ENCODE results near the gene CLIP4.

The CLIP4 gene

GRCh38 chr2:29227935-29228675 is 112.9 kb downstream of the CLIP4 start:
- no peak overlapping the region for H3K4me3 ChIP-seq (ENCODE audit: low read length)
- DNase-seq (ENCODE audit: low read depth, low spot score) = no peak

DNA sequence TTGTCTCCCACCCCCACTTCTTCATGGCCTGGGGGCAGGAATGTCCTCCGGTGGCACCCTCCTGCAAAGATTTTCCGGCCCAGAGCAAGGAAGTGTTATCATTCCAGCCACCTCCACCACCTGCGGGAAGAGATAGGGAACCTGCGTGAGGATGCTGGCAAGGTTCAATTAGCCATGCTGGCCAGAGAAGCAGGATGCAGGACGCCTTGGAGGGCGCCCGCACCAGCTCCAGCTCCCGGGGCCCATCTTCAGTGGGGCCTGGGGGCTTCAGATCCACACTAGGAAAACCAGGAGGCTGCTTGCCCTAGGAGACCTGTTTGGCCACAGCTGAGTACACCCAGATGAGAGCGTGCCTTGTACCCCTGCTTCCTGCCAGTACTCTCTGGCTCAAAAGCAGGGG is 113.7 kb downstream of the CLIP4 start:
- no peak overlapping the region for H3K4me3 ChIP-seq (ENCODE audit: low read length)
- no peak for DNase-seq (ENCODE audit: low read depth, low spot score)

GRCh38 chr2:29229640-29230039 is 114.4 kb downstream of the CLIP4 start:
- no peak for DNase-seq (ENCODE audit: low read depth, low spot score)
- H3K4me3 ChIP-seq (ENCODE audit: low read length) = no peak overlapping the region

- DNase-seq (ENCODE audit: low read depth, low spot score) = no peak
- H3K4me3 ChIP-seq (ENCODE audit: low read length) = no peak overlapping the region
Observed at GRCh38 chr2:29232041-29232440, 116.8 kb downstream of the CLIP4 start.

DNA sequence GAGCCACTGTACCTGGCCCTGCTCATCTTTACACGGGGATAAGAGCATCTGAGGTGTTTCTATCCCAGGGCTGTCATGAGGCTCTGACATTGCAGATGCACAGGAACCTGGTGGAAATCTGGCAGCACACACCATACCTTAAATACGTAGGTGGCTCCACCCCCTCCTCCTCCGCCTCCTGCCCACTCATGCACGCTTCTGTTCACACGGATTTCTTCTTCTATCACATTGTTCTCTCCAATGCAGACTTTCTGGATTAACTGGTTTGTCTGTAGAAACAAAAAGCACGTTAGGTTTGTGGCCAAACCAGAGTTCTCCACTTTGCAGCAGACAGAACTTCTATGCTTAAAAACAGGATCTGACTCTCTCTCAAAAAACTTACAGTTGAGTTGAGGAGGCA is 118.2 kb downstream of the CLIP4 start:
- DNase-seq (ENCODE audit: low read depth, low spot score) = no peak
- no peak overlapping the region for H3K4me3 ChIP-seq (ENCODE audit: low read length)

GRCh38 chr2:29235411-29235810 is 120.2 kb downstream of the CLIP4 start:
- DNase-seq (ENCODE audit: low read depth, low spot score) = no peak
- no peak overlapping the region for H3K4me3 ChIP-seq (ENCODE audit: low read length)

DNA sequence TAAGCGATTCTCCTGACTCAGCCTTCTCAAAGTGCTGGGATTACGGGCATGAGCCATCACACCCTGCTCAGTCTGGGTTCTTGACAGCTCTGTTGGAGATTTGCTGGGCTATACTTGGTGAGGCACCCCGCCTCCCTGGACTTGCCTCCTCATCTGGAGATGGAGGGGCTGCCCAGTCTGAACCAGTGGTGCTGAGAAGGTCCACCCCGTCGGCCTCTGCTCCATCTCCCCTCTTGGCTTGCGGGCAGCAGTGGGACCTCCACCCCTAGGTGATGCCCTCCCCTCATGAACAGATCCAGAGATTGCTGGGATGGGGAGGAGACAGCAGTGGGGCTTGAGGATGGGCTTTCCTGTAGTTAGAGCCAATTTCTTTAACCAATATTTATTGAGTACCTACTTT is 120.9 kb downstream of the CLIP4 start:
- H3K4me3 ChIP-seq (ENCODE audit: low read length) = no peak overlapping the region

GRCh38 chr2:29238497-29238896 is 123.3 kb downstream of the CLIP4 start:
- DNase-seq (ENCODE audit: low read depth, low spot score) = no peak
- H3K4me3 ChIP-seq (ENCODE audit: low read length) = no peak overlapping the region

More for the DNA sequence above, 120.9 kb downstream of the CLIP4 start:
- no peak for DNase-seq (ENCODE audit: low read depth, low spot score)

Data from Jurkat, Clone E6-1 (cell line).